Activated naive CD4-positive, alpha-beta T cell treated with anti-CD3 and anti-CD28 coated beads, Interleukin-2, amount 10 ng/mL, durations not matched to agents 7 days and 5 days (primary cell): ENCODE measurements around the gene ADAMTS8.
A peak's percentile ranks its signal among the peaks of the same experiment; 100 is the strongest.
"Not testable (repeated sequence)": the region's sequence is repeated elsewhere in the genome, so short reads cannot be mapped to it uniquely, and the experiment has no call there.

Source experiments
- CTCF ChIA-PET: fragments of 350-600 bp; sonication (Branson Sonifier 250); formaldehyde crosslinking; loops from one replicate; lab custom pipeline; 2021; ENCODE audit warnings: antibody characterized with exemption; lab: Charles Lee
- DNase-seq: peaks from one replicate; pipeline ENCODE4 v3.0.0-alpha.2; 2020
- H3K27ac Mint-ChIP-seq: one replicate; pipeline ENCODE4 v1.8.0; 2021; ENCODE audit warnings: mild to moderate bottlenecking, moderate library complexity, mixed read lengths
- H3K27me3 Mint-ChIP-seq: one replicate; pipeline ENCODE4 v1.8.0; 2021; ENCODE audit warnings: mild to moderate bottlenecking, mixed read lengths
- H3K36me3 Mint-ChIP-seq: one replicate; pipeline ENCODE4 v1.8.0; 2021; ENCODE audit warnings: mixed read lengths
- H3K4me1 Mint-ChIP-seq: one replicate; pipeline ENCODE4 v1.8.0; 2021; ENCODE audit warnings: mixed read lengths
- H3K4me3 Mint-ChIP-seq: one replicate; pipeline ENCODE4 v1.8.0; 2021; ENCODE audit warnings: mild to moderate bottlenecking, moderate library complexity, mixed read lengths
- H3K9me3 Mint-ChIP-seq: one replicate; pipeline ENCODE4 v1.8.0; 2021; ENCODE audit warnings: mixed read lengths

ADAMTS8 gene

DNA sequence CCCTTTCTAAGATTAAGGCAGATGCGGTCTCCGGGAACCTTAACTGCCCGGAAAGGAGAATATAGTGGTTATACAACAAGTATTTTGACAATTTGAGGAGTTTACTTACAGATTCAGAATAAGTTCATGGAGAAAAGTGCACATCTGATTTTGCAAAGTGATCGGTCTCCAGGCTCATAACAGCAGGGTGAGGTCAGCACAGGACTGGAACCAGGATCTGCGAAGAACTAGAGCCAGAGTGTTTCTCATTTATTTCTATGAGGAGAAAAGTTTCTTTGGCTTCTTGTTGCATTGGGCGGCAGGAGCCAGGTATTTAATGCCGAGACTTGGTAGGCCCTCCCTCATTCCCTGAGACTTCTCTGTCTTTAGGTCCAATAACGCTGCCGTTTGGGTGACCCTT, 23.8 kb upstream of the ADAMTS8 start:
- CTCF ChIA-PET, result interaction anchor here (1.1 to 2.9 kb wide), 3 partner anchors 19 to 410 kb away, joined by 5 to 10 read pairs (median 6); no protein-coding TSS in a partner anchor
- Mint-ChIP-seq H3K4me1 (peaks cover 9% of the 10 kb centered on the region), H3K4me3 (no peak overlapping the region), H3K27me3 (peaks cover 80% of the 10 kb centered on the region), H3K36me3 (no peaks in the 10 kb centered on the region), H3K9me3 (no peaks in the 10 kb centered on the region), H3K27ac (no peak overlapping the region)
- DNase-seq, result no peak

GRCh38 chr11:130451231-130452019, 23.0 kb upstream of the ADAMTS8 start:
- no peak for DNase-seq
- no peak overlapping the region for H3K27ac Mint-ChIP-seq
- H3K9me3 Mint-ChIP-seq, result no peaks in the 10 kb centered on the region
- H3K4me3 Mint-ChIP-seq, result no peak overlapping the region
- no peaks in the 10 kb centered on the region for H3K36me3 Mint-ChIP-seq
- CTCF ChIA-PET, result interaction anchor here (0.9 to 2.9 kb wide), 4 partner anchors 9 to 410 kb away, joined by 5 to 10 read pairs (median 6); no protein-coding TSS in a partner anchor
- peaks cover 9% of the 10 kb centered on the region for H3K4me1 Mint-ChIP-seq
- H3K27me3 Mint-ChIP-seq, result peaks cover 88% of the 10 kb centered on the region

GRCh38 chr11:130449996-130450769, 21.8 kb upstream of the ADAMTS8 start:
- Mint-ChIP-seq H3K4me3 (peak overlapping the region; percentile 46), H3K27ac (no peak overlapping the region), H3K27me3 (peaks cover 88% of the 10 kb centered on the region), H3K36me3 (no peaks in the 10 kb centered on the region), H3K4me1 (peaks cover 9% of the 10 kb centered on the region), H3K9me3 (no peaks in the 10 kb centered on the region)
- no peak for DNase-seq
- CTCF ChIA-PET, result interaction anchor here (0.9 kb wide), 1 partner anchor 8 kb away, joined by 6 read pairs; no protein-coding TSS in a partner anchor

DNA sequence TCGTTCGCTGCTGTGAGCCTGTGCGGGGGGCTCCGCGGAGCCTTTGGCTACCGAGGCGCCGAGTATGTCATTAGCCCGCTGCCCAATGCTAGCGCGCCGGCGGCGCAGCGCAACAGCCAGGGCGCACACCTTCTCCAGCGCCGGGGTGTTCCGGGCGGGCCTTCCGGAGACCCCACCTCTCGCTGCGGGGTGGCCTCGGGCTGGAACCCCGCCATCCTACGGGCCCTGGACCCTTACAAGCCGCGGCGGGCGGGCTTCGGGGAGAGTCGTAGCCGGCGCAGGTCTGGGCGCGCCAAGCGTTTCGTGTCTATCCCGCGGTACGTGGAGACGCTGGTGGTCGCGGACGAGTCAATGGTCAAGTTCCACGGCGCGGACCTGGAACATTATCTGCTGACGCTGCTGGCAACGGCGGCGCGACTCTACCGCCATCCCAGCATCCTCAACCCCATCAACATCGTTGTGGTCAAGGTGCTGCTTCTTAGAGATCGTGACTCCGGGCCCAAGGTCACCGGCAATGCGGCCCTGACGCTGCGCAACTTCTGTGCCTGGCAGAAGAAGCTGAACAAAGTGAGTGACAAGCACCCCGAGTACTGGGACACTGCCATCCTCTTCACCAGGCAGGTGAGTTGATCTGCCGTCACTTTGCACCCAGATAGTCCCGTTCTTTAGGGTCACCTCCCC, 21.0 kb upstream of the ADAMTS8 start:
- Mint-ChIP-seq H3K36me3 (no peaks in the 10 kb centered on the region), H3K27ac (no peak overlapping the region), H3K27me3 (peaks cover 90% of the 10 kb centered on the region), H3K9me3 (no peaks in the 10 kb centered on the region), H3K4me1 (peaks cover 9% of the 10 kb centered on the region), H3K4me3 (peak overlapping the region; percentile 40)
- CTCF ChIA-PET, result no interaction called here
- DNase-seq, result no peak

- Mint-ChIP-seq H3K9me3 (no peaks in the 10 kb centered on the region), H3K4me3 (peak within 1 kb of the TSS; percentile 68), H3K27ac (no peak within 1 kb of the TSS), H3K4me1 (peaks cover 9% of the 10 kb centered on the region), H3K36me3 (no peaks in the 10 kb centered on the region), H3K27me3 (peaks cover 89% of the 10 kb centered on the region)
- peak; percentile 65 for DNase-seq
- CTCF ChIA-PET, result interaction anchor here (1.0 kb wide), 1 partner anchor 446 kb away, joined by 3 read pairs; no protein-coding TSS in a partner anchor
These were observed 20.3 kb upstream of the ADAMTS8 start, which contains the start of gene ADAMTS15 for GRCh38 chr11:130448416-130449309. TSS of gene ADAMTS15 (plus strand) at chr11:130448645. CDS start at chr11:130448974, 329 bp downstream.

GRCh38 chr11:130448039-130448415, 19.6 kb upstream of the ADAMTS8 start:
- CTCF ChIA-PET, result interaction anchor here (1.0 kb wide), 2 partner anchors 13 to 447 kb away, joined by 3 read pairs; no protein-coding TSS in a partner anchor
- H3K27ac Mint-ChIP-seq, result no peak overlapping the region

DNA sequence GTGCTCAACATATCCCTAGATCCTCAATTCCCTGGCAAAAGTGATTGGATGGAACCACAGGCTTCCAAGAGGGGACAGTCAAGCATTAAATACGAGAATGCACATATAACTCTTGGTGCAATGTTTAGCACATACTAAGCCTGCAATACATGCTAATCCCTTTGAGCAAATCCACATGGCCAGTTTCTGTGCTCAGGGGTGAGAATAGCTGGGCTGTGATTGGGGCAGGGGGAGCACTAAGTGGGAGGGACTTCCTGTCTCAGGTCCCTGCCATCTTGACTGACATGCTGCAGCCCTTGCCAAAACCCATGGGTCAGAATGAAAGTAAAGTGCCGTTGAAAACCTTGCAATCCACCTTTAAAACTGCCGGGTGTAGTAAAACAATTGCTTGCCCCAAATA, 17.4 kb upstream of the ADAMTS8 start:
- Mint-ChIP-seq H3K4me3 (no peak overlapping the region), H3K36me3 (no peaks in the 10 kb centered on the region), H3K4me1 (peaks cover 9% of the 10 kb centered on the region), H3K27ac (no peak overlapping the region), H3K27me3 (peaks cover 75% of the 10 kb centered on the region), H3K9me3 (peaks cover 3% of the 10 kb centered on the region)
- CTCF ChIA-PET, result interaction anchor here (0.9 to 5.3 kb wide), 3 partner anchors 383 to 416 kb away, joined by 3 to 28 read pairs (median 3); no protein-coding TSS in a partner anchor
- no peak for DNase-seq

More at GRCh38 chr11:130448039-130448415, 19.6 kb upstream of the ADAMTS8 start:
- H3K27me3 Mint-ChIP-seq, result peaks cover 85% of the 10 kb centered on the region
- H3K9me3 Mint-ChIP-seq, result no peaks in the 10 kb centered on the region
- no peak for DNase-seq
- peak overlapping the region; percentile 68 for H3K4me3 Mint-ChIP-seq
- no peaks in the 10 kb centered on the region for H3K36me3 Mint-ChIP-seq
- peaks cover 9% of the 10 kb centered on the region for H3K4me1 Mint-ChIP-seq

DNA sequence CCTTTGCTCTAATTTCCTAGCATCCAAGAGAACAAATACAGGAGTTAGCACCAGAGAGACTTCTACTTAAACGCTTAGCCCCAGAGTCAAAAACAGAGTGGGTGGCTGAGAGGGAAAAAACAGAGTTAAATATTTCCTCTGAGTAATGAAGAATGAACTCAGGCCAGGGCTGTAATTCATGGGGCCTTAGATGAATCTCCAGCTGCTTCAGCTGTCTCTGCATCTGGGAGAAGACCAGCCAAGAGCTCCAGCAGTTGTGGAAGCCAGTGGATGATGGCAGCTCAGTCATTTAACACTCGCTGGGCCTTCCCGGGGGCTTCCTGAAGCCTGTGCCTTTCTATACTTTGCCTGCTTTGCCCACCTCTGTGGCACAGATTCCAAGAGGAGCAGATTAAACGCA, 14.3 kb upstream of the ADAMTS8 start:
- CTCF ChIA-PET, result interaction anchor here (1.0 to 5.3 kb wide), 3 partner anchors 8 to 420 kb away, joined by 3 to 28 read pairs (median 6); no protein-coding TSS in a partner anchor

GRCh38 chr11:130441719-130442118, 13.3 kb upstream of the ADAMTS8 start:
- no peak overlapping the region for H3K4me3 Mint-ChIP-seq
- no peak overlapping the region for H3K27ac Mint-ChIP-seq
- CTCF ChIA-PET, result interaction anchor here (0.6 to 5.3 kb wide), 5 partner anchors 9 to 421 kb away, joined by 3 to 28 read pairs (median 4); no protein-coding TSS in a partner anchor
- peaks cover 57% of the 10 kb centered on the region for H3K27me3 Mint-ChIP-seq
- no peak for DNase-seq
- no peaks in the 10 kb centered on the region for H3K36me3 Mint-ChIP-seq
- peaks cover 3% of the 10 kb centered on the region for H3K9me3 Mint-ChIP-seq
- peaks cover 25% of the 10 kb centered on the region for H3K4me1 Mint-ChIP-seq

More for the DNA sequence above, 14.3 kb upstream of the ADAMTS8 start:
- Mint-ChIP-seq H3K27me3 (peaks cover 60% of the 10 kb centered on the region), H3K4me3 (no peak overlapping the region), H3K4me1 (peaks cover 21% of the 10 kb centered on the region), H3K36me3 (no peaks in the 10 kb centered on the region), H3K9me3 (peaks cover 3% of the 10 kb centered on the region), H3K27ac (no peak overlapping the region)
- DNase-seq, result no peak

DNA sequence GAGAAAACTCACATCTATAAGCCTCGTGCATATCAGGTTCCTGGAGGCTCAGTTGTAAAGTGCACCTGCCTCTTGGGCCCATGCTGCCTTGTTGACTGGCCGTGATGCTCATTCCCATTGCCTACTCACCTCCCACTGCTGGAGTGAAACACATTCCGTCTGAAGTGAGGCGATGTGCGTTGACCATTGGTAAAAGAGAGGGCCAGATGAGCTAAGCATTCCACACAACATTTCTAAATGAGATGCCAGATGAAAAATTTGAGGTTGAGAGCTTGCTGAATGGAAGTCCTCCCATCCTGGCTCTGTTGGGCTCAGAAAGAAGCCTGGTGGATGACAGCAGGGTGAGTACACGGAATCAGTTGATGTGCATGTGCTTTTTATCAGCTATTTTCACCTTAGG, 11.5 kb upstream of the ADAMTS8 start:
- CTCF ChIA-PET, result interaction anchor here (2.1 kb wide), 1 partner anchor 422 kb away, joined by 6 read pairs; no protein-coding TSS in a partner anchor
- H3K27ac Mint-ChIP-seq, result no peak overlapping the region

GRCh38 chr11:130439160-130439519, 10.7 kb upstream of the ADAMTS8 start:
- Mint-ChIP-seq H3K4me1 (peaks cover 26% of the 10 kb centered on the region), H3K4me3 (no peak overlapping the region), H3K27ac (no peak overlapping the region), H3K36me3 (no peaks in the 10 kb centered on the region), H3K9me3 (peaks cover 3% of the 10 kb centered on the region), H3K27me3 (peaks cover 49% of the 10 kb centered on the region)
- peak; percentile 59 for DNase-seq
- CTCF ChIA-PET, result interaction anchor here (2.1 kb wide), 1 partner anchor 423 kb away, joined by 6 read pairs; no protein-coding TSS in a partner anchor

More for the DNA sequence above, 11.5 kb upstream of the ADAMTS8 start:
- H3K36me3 Mint-ChIP-seq, result no peaks in the 10 kb centered on the region
- H3K9me3 Mint-ChIP-seq, result peaks cover 3% of the 10 kb centered on the region
- peaks cover 26% of the 10 kb centered on the region for H3K4me1 Mint-ChIP-seq
- peaks cover 56% of the 10 kb centered on the region for H3K27me3 Mint-ChIP-seq
- DNase-seq, result no peak
- H3K4me3 Mint-ChIP-seq, result no peak overlapping the region

GRCh38 chr11:130438401-130439159, 10.2 kb upstream of the ADAMTS8 start:
- not testable (repeated sequence) for H3K36me3 Mint-ChIP-seq, H3K9me3 Mint-ChIP-seq, DNase-seq, H3K4me3 Mint-ChIP-seq, H3K27ac Mint-ChIP-seq
- Mint-ChIP-seq H3K4me1 (peaks cover 26% of the 10 kb centered on the region), H3K27me3 (peaks cover 47% of the 10 kb centered on the region)
- CTCF ChIA-PET, result interaction anchor here (2.1 to 10.3 kb wide), 2 partner anchors 422 to 423 kb away, joined by 6 to 270 read pairs; no protein-coding TSS in a partner anchor
